Neural cell (in vitro differentiated cells): ENCODE data around the gene SLC6A5. TPM values are rescaled to one million over a fixed set of nuclear protein-coding genes. Genes with fewer than 3 reads are reported as not detected.
"Not testable (repeated sequence)": the region's sequence is repeated elsewhere in the genome, so short reads cannot be mapped to it uniquely, and the experiment has no call there.

Experiments used
- H2AFZ ChIP-seq: fragments of 200-600, 300-800 bp; sonication (generic), shearing (Covaris generic); 2 replicates; pipeline ENCODE4 v1.6.0; 2014; ENCODE audit warnings: low read depth, mild to moderate bottlenecking, antibody characterized with exemption, low read length, moderate library complexity
- H3F3A ChIP-seq: fragments of 200-600 bp; shearing (Covaris generic); 2 replicates; pipeline ENCODE4 v1.6.1; 2016; ENCODE audit warnings: mild to moderate bottlenecking, moderate library complexity, mixed read lengths, antibody characterized with exemption, low read length; ENCODE audit not compliant: insufficient read depth, poor library complexity, severe bottlenecking
- H3K27ac ChIP-seq: fragments of 200-600, 300-800 bp; sonication (generic), shearing (Covaris generic); 2 replicates; pipeline ENCODE4 v1.5.1; 2014; ENCODE audit warnings: mild to moderate bottlenecking, low read length, moderate library complexity
- H3K27me3 ChIP-seq: fragments of 300-800, 200-600 bp; sonication (generic), shearing (Covaris generic); 2 replicates; pipeline ENCODE4 v1.6.0; 2014; ENCODE audit warnings: mild to moderate bottlenecking, low read depth, low read length, moderate library complexity; ENCODE audit not compliant: insufficient read depth
- H3K36me3 ChIP-seq: fragments of 300-800, 200-600 bp; sonication (generic), shearing (Covaris generic); 2 replicates; pipeline ENCODE4 v1.5.1; 2014; ENCODE audit warnings: mild to moderate bottlenecking, antibody characterized with exemption, low read length, moderate library complexity; ENCODE audit not compliant: insufficient read depth
- H3K4me2 ChIP-seq: fragments of 300-800, 200-600 bp; sonication (generic), shearing (Covaris generic); 2 replicates; pipeline ENCODE4 v1.6.0; 2014; ENCODE audit warnings: mild to moderate bottlenecking, low read length
- H3K4me3 ChIP-seq: fragments of 300-800, 200-600 bp; sonication (generic), shearing (Covaris generic); 2 replicates; pipeline ENCODE4 v1.5.1; 2014; ENCODE audit warnings: mild to moderate bottlenecking, low read length, moderate library complexity
- H3K79me2 ChIP-seq: fragments of 200-600 bp; shearing (Covaris generic); replicated peaks from 2 replicates; pipeline ENCODE4 v1.6.0; 2014; ENCODE audit warnings: mild to moderate bottlenecking, low read length, moderate library complexity; ENCODE audit not compliant: insufficient read depth
- H3K9ac ChIP-seq: fragments of 300-800, 200-600 bp; sonication (generic), shearing (Covaris generic); 2 replicates; pipeline ENCODE4 v1.6.1; 2016; ENCODE audit warnings: mild to moderate bottlenecking, low read length, mixed read lengths
- H3K9me2 ChIP-seq: fragments of 200-600 bp; shearing (Covaris generic); 2 replicates; pipeline ENCODE4 v1.6.1; 2016; ENCODE audit warnings: mild to moderate bottlenecking, low read length, mixed read lengths; ENCODE audit not compliant: insufficient read depth
- H3K9me3 ChIP-seq: fragments of 200-600, 300-800 bp; sonication (generic), shearing (Covaris generic); 2 replicates; pipeline ENCODE4 v1.6.1; 2016; ENCODE audit warnings: mild to moderate bottlenecking, mixed run types, low read length, moderate library complexity, mixed read lengths
- H4K20me1 ChIP-seq: fragments of 200-600 bp; shearing (Covaris generic); 2 replicates; pipeline ENCODE4 v1.6.1; 2016; ENCODE audit warnings: mild to moderate bottlenecking, mixed run types; ENCODE audit not compliant: insufficient read depth
- CTCF ChIP-seq: fragments of 450-650 bp; IDR thresholded peaks from 2 replicates; pipeline ENCODE4 v1.5.1; 2014; ENCODE audit warnings: antibody characterized with exemption, mild to moderate bottlenecking, moderate library complexity; ENCODE audit not compliant: poor library complexity, severe bottlenecking
- EP300 ChIP-seq: fragments of 450-650 bp; conservative IDR thresholded peaks from 2 replicates; pipeline ENCODE4 v1.6.1; 2014; ENCODE audit warnings: antibody characterized with exemption, mild to moderate bottlenecking, moderate library complexity; ENCODE audit not compliant: poor library complexity, severe bottlenecking
- EZH2 ChIP-seq: fragments of 200-600, 300-800 bp; shearing (Covaris generic), sonication (generic); IDR thresholded peaks from 2 replicates; pipeline ENCODE4 v1.6.1; 2014; ENCODE audit warnings: antibody characterized with exemption, low read length, borderline replicate concordance, mild to moderate bottlenecking; ENCODE audit not compliant: insufficient read depth, poor library complexity, severe bottlenecking
- MXI1 ChIP-seq: fragments of 450-650 bp; conservative IDR thresholded peaks from 2 replicates; pipeline ENCODE4 v1.6.1; 2014; ENCODE audit warnings: antibody characterized with exemption, mild to moderate bottlenecking; ENCODE audit not compliant: poor library complexity, severe bottlenecking
- POLR2AphosphoS5 ChIP-seq: IDR thresholded peaks from 2 replicates; pipeline ENCODE4 v1.6.1; 2012
- RAD21 ChIP-seq: fragments of 450-650 bp; conservative IDR thresholded peaks from 2 replicates; pipeline ENCODE4 v1.6.1; 2014; ENCODE audit warnings: antibody characterized with exemption, mild to moderate bottlenecking, moderate library complexity
- SMC3 ChIP-seq: fragments of 450-650 bp; conservative IDR thresholded peaks from 2 replicates; pipeline ENCODE4 v1.6.1; 2014; ENCODE audit warnings: antibody characterized with exemption, mild to moderate bottlenecking, moderate library complexity; ENCODE audit not compliant: poor library complexity
- TAF1 ChIP-seq: IDR thresholded peaks from 2 replicates; pipeline ENCODE4 v1.6.1; 2012; ENCODE audit warnings: low read depth
- polyA plus RNA-seq: library from polyadenylated mRNA; depleted of rRNA; stranded (reverse); fragments of >200 nt; gene quantifications from 2 replicates; pipeline ENCODE4 v1.2.3, GENCODE V29; 2014
- TF ChIP-seq, protein P1 (sequence below): IDR thresholded peaks from 2 replicates; pipeline ENCODE4 v1.6.1; 2012; ENCODE audit warnings: borderline replicate concordance

The SLC6A5 gene
- polyA plus RNA-seq, 1 donor from 2014 or later: not detected

- TF ChIP-seq CTCF (no peak), TAF1 (no peak), EZH2 (no peak)
These were observed 48.3 kb upstream of the SLC6A5 start (continued) for GRCh38 chr11:20551096-20551495.

DNA sequence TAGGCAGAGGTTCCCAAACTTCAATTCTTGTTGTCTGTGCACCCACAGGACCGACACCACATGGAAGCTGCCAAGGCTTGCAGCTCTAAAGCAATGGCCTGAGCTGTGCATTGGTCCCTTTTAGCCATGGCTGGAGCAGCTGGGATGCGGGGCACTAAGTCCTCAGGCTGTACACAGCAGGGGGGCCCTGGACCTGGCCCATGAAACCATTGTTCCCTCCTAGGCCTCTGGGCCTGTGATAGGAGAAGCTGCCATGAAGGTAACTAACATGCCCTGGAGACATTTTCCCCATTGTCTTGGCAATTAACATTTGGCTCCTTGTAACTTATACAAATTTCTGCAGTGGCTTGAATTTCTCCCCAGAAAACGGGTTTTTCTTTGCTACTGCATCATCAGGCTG is 43.6 kb upstream of the SLC6A5 start:
- H3K79me2 ChIP-seq: no peaks in the 10 kb centered on the region
- H3K9ac ChIP-seq: no peak overlapping the region
- H3K27ac ChIP-seq: no peak overlapping the region
- H3K9me2 ChIP-seq: no peaks in the 10 kb centered on the region
- H3F3A ChIP-seq: no peaks in the 10 kb centered on the region
- no peak overlapping the region for H2AFZ ChIP-seq
- H3K36me3 ChIP-seq: no peaks in the 10 kb centered on the region
- H3K9me3 ChIP-seq: no peaks in the 10 kb centered on the region
- H3K27me3 ChIP-seq: no peaks in the 10 kb centered on the region
- H3K4me2 ChIP-seq: no peak overlapping the region
- no peak overlapping the region for H3K4me3 ChIP-seq
- H4K20me1 ChIP-seq: no peaks in the 10 kb centered on the region
- TF ChIP-seq SMC3 (no peak), MXI1 (no peak), CTCF (no peak), EZH2 (no peak)

GRCh38 chr11:20556396-20556795 is 43.0 kb upstream of the SLC6A5 start:
- H3K4me2 ChIP-seq, H3K36me3 ChIP-seq, H3K27me3 ChIP-seq, H3K4me3 ChIP-seq, H4K20me1 ChIP-seq, H3K9me3 ChIP-seq, H3K27ac ChIP-seq, H3F3A ChIP-seq, H3K9ac ChIP-seq, H3K9me2 ChIP-seq, H3K79me2 ChIP-seq, H2AFZ ChIP-seq: not testable (repeated sequence)

GRCh38 chr11:20558741-20559140 is 40.7 kb upstream of the SLC6A5 start:
- no peaks in the 10 kb centered on the region for H3K79me2 ChIP-seq
- H4K20me1 ChIP-seq: no peaks in the 10 kb centered on the region
- H3K4me2 ChIP-seq: no peak overlapping the region
- no peaks in the 10 kb centered on the region for H3K27me3 ChIP-seq
- H2AFZ ChIP-seq: no peak overlapping the region
- no peak overlapping the region for H3K27ac ChIP-seq
- no peak overlapping the region for H3K4me3 ChIP-seq
- H3K9ac ChIP-seq: no peak overlapping the region
- TF ChIP-seq EP300 (no peak), CTCF (no peak), EZH2 (no peak), MXI1 (no peak), TAF1 (no peak), POLR2AphosphoS5 (no peak), SMC3 (no peak), RAD21 (no peak)
- TF ChIP-seq, protein P1, sequence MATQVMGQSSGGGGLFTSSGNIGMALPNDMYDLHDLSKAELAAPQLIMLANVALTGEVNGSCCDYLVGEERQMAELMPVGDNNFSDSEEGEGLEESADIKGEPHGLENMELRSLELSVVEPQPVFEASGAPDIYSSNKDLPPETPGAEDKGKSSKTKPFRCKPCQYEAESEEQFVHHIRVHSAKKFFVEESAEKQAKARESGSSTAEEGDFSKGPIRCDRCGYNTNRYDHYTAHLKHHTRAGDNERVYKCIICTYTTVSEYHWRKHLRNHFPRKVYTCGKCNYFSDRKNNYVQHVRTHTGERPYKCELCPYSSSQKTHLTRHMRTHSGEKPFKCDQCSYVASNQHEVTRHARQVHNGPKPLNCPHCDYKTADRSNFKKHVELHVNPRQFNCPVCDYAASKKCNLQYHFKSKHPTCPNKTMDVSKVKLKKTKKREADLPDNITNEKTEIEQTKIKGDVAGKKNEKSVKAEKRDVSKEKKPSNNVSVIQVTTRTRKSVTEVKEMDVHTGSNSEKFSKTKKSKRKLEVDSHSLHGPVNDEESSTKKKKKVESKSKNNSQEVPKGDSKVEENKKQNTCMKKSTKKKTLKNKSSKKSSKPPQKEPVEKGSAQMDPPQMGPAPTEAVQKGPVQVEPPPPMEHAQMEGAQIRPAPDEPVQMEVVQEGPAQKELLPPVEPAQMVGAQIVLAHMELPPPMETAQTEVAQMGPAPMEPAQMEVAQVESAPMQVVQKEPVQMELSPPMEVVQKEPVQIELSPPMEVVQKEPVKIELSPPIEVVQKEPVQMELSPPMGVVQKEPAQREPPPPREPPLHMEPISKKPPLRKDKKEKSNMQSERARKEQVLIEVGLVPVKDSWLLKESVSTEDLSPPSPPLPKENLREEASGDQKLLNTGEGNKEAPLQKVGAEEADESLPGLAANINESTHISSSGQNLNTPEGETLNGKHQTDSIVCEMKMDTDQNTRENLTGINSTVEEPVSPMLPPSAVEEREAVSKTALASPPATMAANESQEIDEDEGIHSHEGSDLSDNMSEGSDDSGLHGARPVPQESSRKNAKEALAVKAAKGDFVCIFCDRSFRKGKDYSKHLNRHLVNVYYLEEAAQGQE: no peak
- H3F3A ChIP-seq: no peaks in the 10 kb centered on the region
- H3K9me3 ChIP-seq: no peaks in the 10 kb centered on the region
- no peaks in the 10 kb centered on the region for H3K36me3 ChIP-seq
- no peaks in the 10 kb centered on the region for H3K9me2 ChIP-seq
